HG03457 (cell line): ENCODE data around the gene CTNND2.
"Not testable (repeated sequence)": the region's sequence is repeated elsewhere in the genome, so short reads cannot be mapped to it uniquely, and the experiment has no call there.

ENCODE experiments used
- ATAC-seq: cut with Tn5 transposase; IDR thresholded peaks from one replicate; pipeline ENCODE4 v1.9.1; 2021; ENCODE audit warnings: moderate number of reproducible peaks; ENCODE audit not compliant: unreplicated experiment

Gene CTNND2

GRCh38 chr5:11143456-11144267 is 760.6 kb downstream of the CTNND2 start:
- no peak for ATAC-seq

- no peak for ATAC-seq
These were observed 764.9 kb downstream of the CTNND2 start for GRCh38 chr5:11139217-11139865.

GRCh38 chr5:11130131-11130530 is 774.1 kb downstream of the CTNND2 start:
- ATAC-seq: no peak

GRCh38 chr5:11128021-11128420 is 776.2 kb downstream of the CTNND2 start:
- no peak for ATAC-seq

GRCh38 chr5:11126844-11127243 is 777.4 kb downstream of the CTNND2 start:
- no peak for ATAC-seq

DNA sequence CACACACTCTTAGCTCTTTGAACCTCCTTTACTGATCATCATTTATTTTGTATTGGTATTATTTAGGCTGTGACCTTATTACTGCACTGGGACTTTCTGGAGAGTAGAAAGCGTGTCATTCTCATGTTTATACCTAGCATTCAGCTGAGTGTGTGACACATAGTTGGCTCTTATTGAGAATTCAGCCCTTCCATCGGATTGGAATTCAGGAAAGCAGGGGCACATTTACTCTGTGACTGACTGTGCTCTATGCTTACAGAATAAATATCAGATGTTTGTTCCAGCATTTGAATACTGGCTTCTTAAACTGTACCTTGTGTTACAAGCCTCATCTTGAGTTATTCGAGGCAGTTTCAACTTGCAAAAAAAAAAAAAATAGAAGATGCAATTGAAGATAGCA is 782.4 kb downstream of the CTNND2 start:
- ATAC-seq: no peak

- ATAC-seq: no peak
These were observed 794.1 kb downstream of the CTNND2 start for GRCh38 chr5:11110128-11110527.

- ATAC-seq: no peak
These were observed 798.5 kb downstream of the CTNND2 start for GRCh38 chr5:11105696-11106095.

DNA sequence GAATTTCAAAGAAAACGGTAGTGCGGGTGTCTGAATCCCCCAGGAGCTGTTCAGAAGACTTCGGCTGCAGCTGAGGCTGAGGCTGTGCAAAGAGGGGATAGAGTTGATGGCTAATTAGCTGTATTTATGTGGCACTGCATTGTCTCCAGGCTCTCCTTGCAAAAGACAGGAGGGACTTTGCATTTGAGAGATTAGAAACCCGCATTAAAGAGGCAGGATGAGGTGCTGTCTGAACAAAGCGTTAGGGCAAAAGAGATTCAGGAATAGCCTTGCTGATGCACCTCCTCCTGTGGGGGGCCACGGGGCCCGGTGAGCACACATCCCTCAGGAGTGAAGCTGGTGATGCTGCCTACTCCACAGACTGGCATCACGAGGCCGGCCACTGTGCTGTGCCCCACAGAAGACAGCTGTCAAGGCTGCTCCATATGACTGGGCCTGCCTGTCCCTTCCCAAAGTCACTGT is 799.6 kb downstream of the CTNND2 start:
- no peak for ATAC-seq

DNA sequence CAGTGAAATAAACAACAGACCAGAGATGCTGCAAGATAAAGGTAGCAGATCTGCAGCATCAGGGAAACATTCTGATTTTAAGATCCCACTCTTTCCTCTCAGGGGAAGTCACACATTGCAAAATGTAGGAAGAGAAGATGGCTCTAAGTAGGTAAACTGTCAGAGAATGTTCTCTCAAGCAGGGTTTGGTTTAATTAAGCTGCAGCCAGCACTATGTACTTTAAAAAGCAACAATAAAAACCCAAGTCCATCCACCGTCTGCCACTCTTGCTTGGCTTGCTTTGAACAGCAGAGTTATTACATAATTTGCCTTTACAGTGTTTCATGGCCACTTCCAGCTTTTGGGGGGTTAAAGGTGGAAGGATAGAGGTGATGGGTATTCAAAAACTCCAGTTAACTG is 800.0 kb downstream of the CTNND2 start:
- no peak for ATAC-seq

GRCh38 chr5:11084111-11084510 is 820.1 kb downstream of the CTNND2 start:
- no peak for ATAC-seq

DNA sequence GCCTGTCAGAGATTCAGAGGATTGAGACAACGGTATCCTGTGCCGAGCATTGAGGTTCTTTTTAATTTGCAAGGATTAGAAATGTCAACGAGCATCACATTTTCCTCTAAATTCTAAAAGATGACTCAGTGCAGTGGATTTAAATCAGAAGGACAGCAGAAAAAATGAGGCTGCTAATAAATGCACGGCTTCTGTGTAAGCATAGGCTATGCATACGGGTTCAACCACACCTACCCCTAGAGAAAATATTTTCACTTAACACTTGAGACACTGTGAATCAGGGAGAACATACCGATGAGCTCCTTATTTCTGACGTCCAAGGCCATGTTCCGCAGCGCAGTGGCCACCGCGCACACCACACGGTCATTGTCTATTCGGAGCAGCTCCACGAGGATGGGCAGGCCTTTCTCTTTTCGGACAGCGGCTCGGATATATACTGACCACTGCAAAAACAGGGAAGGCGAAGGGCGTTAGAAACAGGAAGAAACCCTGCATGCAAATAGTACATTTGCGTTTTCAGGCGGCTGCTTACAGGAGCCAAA is 821.8 kb downstream of the CTNND2 start:
- no peak for ATAC-seq

DNA sequence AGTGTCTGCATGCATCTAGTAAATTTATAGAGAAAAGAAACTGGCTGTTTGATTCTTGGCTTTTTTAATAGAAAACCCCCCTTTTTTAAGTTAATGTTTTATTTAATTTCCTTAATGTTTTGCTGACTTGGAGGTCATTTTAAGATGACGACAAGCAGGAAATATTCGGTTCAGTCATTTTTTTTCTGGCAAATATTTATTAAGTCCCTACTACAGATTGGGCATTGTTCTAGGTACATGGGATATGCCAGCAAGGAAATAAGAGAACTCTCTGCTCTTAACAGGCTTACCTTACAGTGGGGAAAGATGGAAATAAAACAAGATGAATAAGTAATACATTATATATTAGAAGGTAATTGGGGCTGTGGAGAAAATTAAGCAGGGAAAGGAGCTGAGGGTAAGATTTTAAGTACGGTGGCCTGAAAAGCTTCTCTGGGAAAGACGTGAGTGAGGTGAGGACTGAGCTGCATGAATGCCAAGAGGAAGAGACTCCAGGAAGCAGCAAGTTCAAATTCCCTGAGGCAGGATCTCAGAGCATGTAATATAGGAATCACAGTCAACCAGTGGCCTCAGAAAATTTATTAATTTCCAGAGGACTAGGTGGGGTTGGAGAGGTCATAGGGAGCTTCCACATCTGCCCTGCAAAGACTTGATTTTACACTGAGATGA is 827.2 kb downstream of the CTNND2 start:
- no peak for ATAC-seq

- no peak for ATAC-seq
These were observed 829.0 kb downstream of the CTNND2 start for GRCh38 chr5:11075035-11075805.

DNA sequence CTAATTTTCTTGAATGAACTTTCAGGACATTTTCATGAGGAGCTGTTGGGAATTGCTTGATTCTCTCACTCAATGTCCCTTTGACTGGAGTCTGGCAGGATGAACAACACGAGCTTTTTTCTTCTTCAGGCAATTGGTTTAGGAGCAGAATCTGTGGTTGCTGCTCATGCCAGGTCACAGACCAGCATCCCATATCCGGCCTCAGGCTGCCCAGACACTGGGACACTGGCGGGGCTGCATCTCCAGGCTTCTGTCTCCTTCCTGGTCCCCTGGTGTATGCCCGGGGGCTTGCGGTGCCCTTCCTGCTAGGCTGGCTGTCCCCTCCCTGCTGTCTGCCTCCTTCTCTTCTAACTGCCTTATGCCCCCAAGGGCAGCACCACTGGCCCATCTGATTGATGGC is 831.7 kb downstream of the CTNND2 start:
- no peak for ATAC-seq

DNA sequence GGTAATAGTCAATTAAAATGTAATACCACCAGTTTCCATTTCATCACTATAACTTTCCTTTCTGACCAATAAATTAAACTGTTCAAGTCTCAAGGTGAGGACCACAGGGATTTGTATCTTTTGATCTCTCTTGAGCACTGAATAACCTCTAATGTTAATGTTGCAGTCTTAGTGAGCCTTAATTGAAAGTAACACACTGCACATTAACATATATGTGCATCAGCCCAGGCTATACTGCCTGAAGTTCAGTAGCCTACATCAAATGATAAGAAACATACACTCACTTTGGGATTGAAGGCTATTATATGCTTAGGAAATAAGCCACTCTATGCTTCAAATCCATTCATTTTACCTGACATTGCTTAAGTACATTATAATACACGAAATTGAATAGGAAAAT is 832.2 kb downstream of the CTNND2 start:
- ATAC-seq: no peak

- ATAC-seq: no peak
These were observed 835.2 kb downstream of the CTNND2 start for GRCh38 chr5:11069041-11069440.

- not testable (repeated sequence) for ATAC-seq
These were observed 838.5 kb downstream of the CTNND2 start for GRCh38 chr5:11065723-11066122.

GRCh38 chr5:11064763-11065450 is 839.3 kb downstream of the CTNND2 start:
- ATAC-seq: no peak

- no peak for ATAC-seq
These were observed 841.8 kb downstream of the CTNND2 start for GRCh38 chr5:11062397-11062796.
